Astrocyte (in vitro differentiated cells and primary cell): ENCODE results near the gene DUSP8. TPM values are rescaled to one million over a fixed set of nuclear protein-coding genes. Genes with fewer than 3 reads are reported as not detected.

ENCODE experiments used
- DNase-seq: peaks from one replicate; pipeline ENCODE4 v3.0.0-alpha.2; 2010; ENCODE audit warnings: low read depth
- FAIRE-seq: peaks from 2 replicates; lab custom pipeline; 2011; peaks lifted over from hg19 to GRCh38; lab: Jason Lieb, UNC
- H2AFZ ChIP-seq: 2 replicates; pipeline ENCODE4 v1.6.0; 2012; ENCODE audit warnings: low read depth, low read length, inconsistent platforms
- H3K27ac ChIP-seq: 2 replicates; pipeline ENCODE4 v1.5.1; 2011; ENCODE audit warnings: low read depth, low read length, inconsistent platforms
- H3K27me3 ChIP-seq: 2 replicates; pipeline ENCODE4 v1.6.0; 2011; ENCODE audit warnings: low read length, inconsistent platforms; ENCODE audit not compliant: insufficient read depth
- H3K36me3 ChIP-seq: 2 replicates; pipeline ENCODE4 v1.5.1; 2011; ENCODE audit warnings: low read length, inconsistent platforms; ENCODE audit not compliant: insufficient read depth
- H3K4me1 ChIP-seq: 2 replicates; pipeline ENCODE4 v1.5.1; 2011; ENCODE audit warnings: low read length, inconsistent platforms; ENCODE audit not compliant: insufficient read depth
- H3K4me2 ChIP-seq: 2 replicates; pipeline ENCODE4 v1.6.0; 2012; ENCODE audit warnings: low read length, inconsistent platforms
- H3K4me3 ChIP-seq: 2 replicates; pipeline ENCODE4 v1.5.1; 2011; ENCODE audit warnings: low read depth, mild to moderate bottlenecking, low read length, inconsistent platforms; ENCODE audit not compliant: insufficient read depth
- H3K79me2 ChIP-seq: 2 replicates; pipeline ENCODE4 v1.6.0; 2012; ENCODE audit warnings: mild to moderate bottlenecking, low read length, inconsistent platforms; ENCODE audit not compliant: insufficient read depth
- H3K9ac ChIP-seq: 2 replicates; pipeline ENCODE4 v1.6.0; 2012; ENCODE audit warnings: mild to moderate bottlenecking, low read length, inconsistent platforms
- H3K9me3 ChIP-seq: 2 replicates; pipeline ENCODE4 v1.5.1; 2012; ENCODE audit warnings: low read depth, mild to moderate bottlenecking, low read length, inconsistent platforms; ENCODE audit not compliant: insufficient read depth
- H4K20me1 ChIP-seq: 2 replicates; pipeline ENCODE4 v1.6.0; 2012; ENCODE audit warnings: low read length, inconsistent platforms; ENCODE audit not compliant: insufficient read depth
- H3K27ac Mint-ChIP-seq: one replicate; pipeline ENCODE4 v1.8.0; 2021; ENCODE audit warnings: mild to moderate bottlenecking, mixed read lengths; ENCODE audit not compliant: unreplicated experiment
- H3K27me3 Mint-ChIP-seq: one replicate; pipeline ENCODE4 v1.8.0; 2021; ENCODE audit warnings: low read depth, mixed read lengths; ENCODE audit not compliant: unreplicated experiment
- H3K36me3 Mint-ChIP-seq: one replicate; pipeline ENCODE4 v1.8.0; 2021; ENCODE audit warnings: low read depth, mixed read lengths; ENCODE audit not compliant: unreplicated experiment
- H3K4me1 Mint-ChIP-seq: one replicate; pipeline ENCODE4 v1.8.0; 2021; ENCODE audit warnings: low read depth, mixed read lengths; ENCODE audit not compliant: unreplicated experiment
- H3K4me3 Mint-ChIP-seq: one replicate; pipeline ENCODE4 v1.8.0; 2021; ENCODE audit warnings: mild to moderate bottlenecking, moderate library complexity, mixed read lengths; ENCODE audit not compliant: unreplicated experiment
- H3K9me3 Mint-ChIP-seq: one replicate; pipeline ENCODE4 v1.8.0; 2021; ENCODE audit warnings: mild to moderate bottlenecking, mixed read lengths; ENCODE audit not compliant: unreplicated experiment
- EZH2 ChIP-seq: IDR thresholded peaks from 2 replicates; pipeline ENCODE4 v1.6.1; 2012; ENCODE audit warnings: mild to moderate bottlenecking, low read length, inconsistent platforms; ENCODE audit not compliant: insufficient read depth
- total RNA-seq: library from RNA; stranded (reverse); gene quantifications from 2 replicates; pipeline ENCODE4 v1.2.1, GENCODE V29; 2021
- TF ChIP-seq, protein P1 (sequence below): IDR thresholded peaks from 2 replicates; pipeline ENCODE4 v1.5.1; 2011; ENCODE audit warnings: low read depth, mild to moderate bottlenecking, inconsistent platforms, low read length, moderate library complexity; ENCODE audit not compliant: insufficient read depth

Gene DUSP8
- total RNA-seq, 1 donor from 2014 or later, result 14.8 TPM

DNA sequence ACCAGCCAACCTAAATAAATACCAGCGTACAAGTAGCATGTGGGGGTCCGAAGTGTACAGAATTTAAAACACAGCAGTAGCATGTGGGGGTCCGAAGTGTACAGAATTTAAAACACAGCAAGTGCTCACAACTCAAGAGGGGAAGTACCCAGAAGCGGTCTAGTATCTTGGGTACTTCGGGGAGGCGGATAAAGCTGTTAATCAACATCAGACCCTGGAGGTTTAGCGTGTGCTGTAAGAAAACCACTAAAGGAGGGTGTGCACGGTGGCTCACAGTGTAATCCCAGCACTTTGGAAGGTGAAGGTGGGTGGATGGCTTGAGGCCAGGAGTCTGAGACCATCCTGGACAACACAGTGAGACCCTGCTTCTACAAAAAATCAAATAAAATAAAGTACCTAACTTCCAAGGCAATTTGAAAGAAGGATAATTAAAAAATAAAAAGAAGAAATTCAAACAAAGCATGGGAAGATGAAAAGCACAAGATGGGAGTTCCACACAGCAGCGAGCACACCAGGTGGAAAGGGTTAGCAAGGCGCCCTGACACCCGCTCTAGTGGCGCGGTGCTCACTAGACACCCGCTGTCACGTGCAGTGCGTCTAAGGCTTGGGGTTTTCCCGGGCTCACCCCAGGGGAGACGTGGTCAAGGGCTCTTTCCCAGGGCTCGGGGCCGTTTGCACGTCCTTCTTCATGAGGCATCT is 50.5 kb downstream of the DUSP8 start:
- Histone ChIP-seq H3K9ac (no peak overlapping the region), H3K4me2 (peak overlapping the region; percentile 25), H3K27ac (no peak overlapping the region), H2AFZ (no peak overlapping the region), H3K4me3 (no peak overlapping the region), H3K4me1 (peaks cover 9% of the 10 kb centered on the region), H3K36me3 (peaks cover 3% of the 10 kb centered on the region), H3K9me3 (no peaks in the 10 kb centered on the region), H4K20me1 (peaks cover 98% of the 10 kb centered on the region), H3K27me3 (no peaks in the 10 kb centered on the region), H3K79me2 (peaks cover 84% of the 10 kb centered on the region)
- H3K27me3 Mint-ChIP-seq, result no peaks in the 10 kb centered on the region
- TF ChIP-seq EZH2, result no peak
- TF ChIP-seq, protein P1, sequence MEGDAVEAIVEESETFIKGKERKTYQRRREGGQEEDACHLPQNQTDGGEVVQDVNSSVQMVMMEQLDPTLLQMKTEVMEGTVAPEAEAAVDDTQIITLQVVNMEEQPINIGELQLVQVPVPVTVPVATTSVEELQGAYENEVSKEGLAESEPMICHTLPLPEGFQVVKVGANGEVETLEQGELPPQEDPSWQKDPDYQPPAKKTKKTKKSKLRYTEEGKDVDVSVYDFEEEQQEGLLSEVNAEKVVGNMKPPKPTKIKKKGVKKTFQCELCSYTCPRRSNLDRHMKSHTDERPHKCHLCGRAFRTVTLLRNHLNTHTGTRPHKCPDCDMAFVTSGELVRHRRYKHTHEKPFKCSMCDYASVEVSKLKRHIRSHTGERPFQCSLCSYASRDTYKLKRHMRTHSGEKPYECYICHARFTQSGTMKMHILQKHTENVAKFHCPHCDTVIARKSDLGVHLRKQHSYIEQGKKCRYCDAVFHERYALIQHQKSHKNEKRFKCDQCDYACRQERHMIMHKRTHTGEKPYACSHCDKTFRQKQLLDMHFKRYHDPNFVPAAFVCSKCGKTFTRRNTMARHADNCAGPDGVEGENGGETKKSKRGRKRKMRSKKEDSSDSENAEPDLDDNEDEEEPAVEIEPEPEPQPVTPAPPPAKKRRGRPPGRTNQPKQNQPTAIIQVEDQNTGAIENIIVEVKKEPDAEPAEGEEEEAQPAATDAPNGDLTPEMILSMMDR, result no peak
- no peak overlapping the region for H3K4me3 Mint-ChIP-seq
- H3K27ac Mint-ChIP-seq, result no peak overlapping the region
- H3K36me3 Mint-ChIP-seq, result no peaks in the 10 kb centered on the region
- DNase-seq (no peak), FAIRE-seq (no peak)
- peaks cover 11% of the 10 kb centered on the region for H3K4me1 Mint-ChIP-seq
- H3K9me3 Mint-ChIP-seq, result no peaks in the 10 kb centered on the region

DNA sequence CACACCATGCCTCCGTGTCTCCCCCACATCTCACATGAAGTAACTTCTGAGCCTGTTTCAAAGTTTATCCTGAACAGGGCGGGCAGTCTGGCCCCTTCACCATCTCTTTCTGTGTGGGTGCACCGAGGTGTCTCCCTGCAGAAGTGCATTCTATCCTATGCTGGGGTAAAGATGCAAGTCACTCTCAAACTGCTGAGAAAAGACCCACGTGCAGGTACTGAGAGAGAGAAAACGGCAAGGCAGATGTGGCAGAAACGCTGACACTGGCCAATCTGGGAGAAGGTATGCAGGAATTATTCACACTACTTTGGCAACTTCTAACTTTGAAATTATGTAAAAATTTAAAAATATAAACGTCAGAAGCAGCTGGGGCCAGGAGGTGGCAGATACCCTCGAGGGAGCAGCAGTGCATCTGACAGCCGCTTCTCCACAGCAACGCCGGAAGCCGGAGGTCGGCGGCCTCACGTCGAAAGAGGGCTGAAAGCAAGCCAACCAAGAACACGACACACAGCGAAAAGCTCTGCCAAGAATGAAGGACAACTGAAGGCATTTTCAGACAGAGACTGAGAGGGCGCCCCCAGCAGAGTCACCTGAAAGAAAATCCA is 51.3 kb downstream of the DUSP8 start:
- TF ChIP-seq, protein P1, result no peak
- TF ChIP-seq EZH2, result no peak
- Histone ChIP-seq H3K4me2 (peak overlapping the region; percentile 25), H2AFZ (no peak overlapping the region), H3K9ac (no peak overlapping the region), H3K79me2 (peaks cover 84% of the 10 kb centered on the region), H4K20me1 (peaks cover 99% of the 10 kb centered on the region), H3K27ac (no peak overlapping the region), H3K27me3 (no peaks in the 10 kb centered on the region), H3K4me3 (no peak overlapping the region), H3K4me1 (peaks cover 17% of the 10 kb centered on the region), H3K9me3 (no peaks in the 10 kb centered on the region), H3K36me3 (peaks cover 3% of the 10 kb centered on the region)
- FAIRE-seq, result no peak
- no peaks in the 10 kb centered on the region for H3K36me3 Mint-ChIP-seq
- no peaks in the 10 kb centered on the region for H3K27me3 Mint-ChIP-seq
- peaks cover 19% of the 10 kb centered on the region for H3K4me1 Mint-ChIP-seq
- no peak for DNase-seq
- H3K9me3 Mint-ChIP-seq, result no peaks in the 10 kb centered on the region
- H3K27ac Mint-ChIP-seq, result no peak overlapping the region
- H3K4me3 Mint-ChIP-seq, result no peak overlapping the region

DNA sequence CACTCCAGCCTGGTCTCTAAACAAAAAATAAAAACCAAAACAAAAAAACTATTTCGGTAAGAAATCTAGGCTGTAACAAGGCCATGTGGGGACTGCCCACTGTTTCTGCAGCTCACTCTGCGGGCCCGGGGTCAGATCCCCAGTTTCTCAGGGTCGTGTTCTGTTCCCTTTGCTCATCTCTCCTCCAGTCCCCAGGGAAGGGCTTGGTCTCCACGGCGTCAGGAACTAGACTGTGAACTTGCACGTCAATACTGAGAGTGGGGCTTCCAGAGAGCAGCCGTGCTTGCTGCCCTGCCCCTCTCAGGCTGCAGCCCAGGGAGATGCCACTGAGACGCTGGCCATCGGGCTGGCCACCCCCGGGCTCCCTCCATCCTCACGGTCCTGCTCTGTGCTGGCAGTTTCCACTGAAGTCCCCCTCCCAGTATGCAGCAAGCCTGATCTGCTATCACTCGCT is 51.8 kb downstream of the DUSP8 start:
- no peaks in the 10 kb centered on the region for H3K27me3 Mint-ChIP-seq
- Histone ChIP-seq H3K9me3 (no peaks in the 10 kb centered on the region), H3K9ac (no peak overlapping the region), H3K4me1 (peaks cover 22% of the 10 kb centered on the region), H4K20me1 (peaks cover 99% of the 10 kb centered on the region), H3K27me3 (no peaks in the 10 kb centered on the region), H3K4me2 (no peak overlapping the region), H3K4me3 (no peak overlapping the region), H3K27ac (no peak overlapping the region), H3K79me2 (peaks cover 85% of the 10 kb centered on the region), H3K36me3 (peaks cover 3% of the 10 kb centered on the region), H2AFZ (no peak overlapping the region)
- TF ChIP-seq EZH2, result no peak
- TF ChIP-seq, protein P1, result no peak
- FAIRE-seq (no peak), DNase-seq (no peak)
- no peaks in the 10 kb centered on the region for H3K9me3 Mint-ChIP-seq
- H3K4me1 Mint-ChIP-seq, result peaks cover 19% of the 10 kb centered on the region
- H3K36me3 Mint-ChIP-seq, result no peaks in the 10 kb centered on the region
- H3K27ac Mint-ChIP-seq, result no peak overlapping the region
- no peak overlapping the region for H3K4me3 Mint-ChIP-seq
